ENCODE results near the gene PTPRM. TPM values are rescaled to one million over a fixed set of nuclear protein-coding genes. Genes with fewer than 3 reads are reported as not detected.
A peak's percentile ranks its signal among the peaks of the same experiment; 100 is the strongest.

The PTPRM gene
- total and polyA plus RNA-seq, 2 of the 4 experiments (the other 2 are of a cell fraction): 28.3 to 51.2 TPM

DNA sequence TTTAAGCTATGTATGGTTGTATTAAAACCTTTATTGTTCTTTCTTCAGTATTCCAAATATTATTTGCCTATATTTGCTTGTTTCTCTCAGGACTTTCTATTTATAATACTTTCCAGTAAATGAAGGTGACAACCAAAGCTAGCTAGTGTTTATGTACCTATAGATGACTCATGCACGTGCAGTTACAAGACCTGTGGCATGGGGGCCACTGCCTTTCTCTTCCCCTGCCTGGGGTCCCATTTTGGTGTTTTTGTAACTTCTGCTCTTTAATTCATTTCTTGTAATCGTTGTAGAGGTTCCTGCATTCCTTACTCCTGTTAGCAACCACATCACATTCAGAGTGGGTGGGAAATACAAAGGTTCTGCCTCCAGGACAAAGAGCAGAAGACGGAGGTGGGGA is 364.6 kb downstream of the PTPRM start:
- no peak overlapping the region for H2BK15ac ChIP-seq (ENCODE audit: low read depth, low read length)
- no TSS peak for BruUV-seq (replicated peaks)
- no peak overlapping the region for H4K91ac ChIP-seq (ENCODE audit: insufficient read depth, low read depth, low read length)
- H4K8ac ChIP-seq (ENCODE audit: low read depth in 2 of 2, low read length in 2 of 2): no peak overlapping the region
- H3K27ac ChIP-seq (ENCODE audit: insufficient read depth, low read length): no peak overlapping the region
- POLR2A ChIA-PET (ENCODE audit: unreplicated experiment): no interaction called here
- in situ Hi-C loops (cut with MboI; ENCODE audit: low sequenced_read_pairs): no loop called here
- no peak overlapping the region for H3K18ac ChIP-seq (ENCODE audit: low read depth, low read length)
- H4K20me1 ChIP-seq (ENCODE audit: insufficient read depth, low read length): no peaks in the 10 kb centered on the region
- no peak overlapping the region for H2BK20ac ChIP-seq (ENCODE audit: low read depth, low read length)
- H3K56ac ChIP-seq (ENCODE audit: extremely low read depth, insufficient read depth, low read length): no peak overlapping the region
- no peaks in the 10 kb centered on the region for H3K9me3 ChIP-seq (ENCODE audit: control insufficient read depth, insufficient read depth, low read length)
- CTCF ChIA-PET: no interaction called here
- H3K9ac ChIP-seq (ENCODE audit: low read depth, low read length): no peak overlapping the region
- H3K9me1 ChIP-seq (ENCODE audit: insufficient read depth, low read length): peaks cover 6% of the 10 kb centered on the region
- no peak overlapping the region for H3K4me3 ChIP-seq (ENCODE audit: insufficient read depth, low read depth, low read length)
- no peak overlapping the region for H2BK5ac ChIP-seq (ENCODE audit: low read depth, low read length, poor library complexity, severe bottlenecking)
- no peak overlapping the region for H3K23ac ChIP-seq (ENCODE audit: low read depth, low read length)
- H3K27me3 ChIP-seq (ENCODE audit: control insufficient read depth, insufficient read depth, low read length): no peaks in the 10 kb centered on the region
- H4K5ac ChIP-seq (ENCODE audit: low read depth, low read length): no peak overlapping the region
- H2BK120ac ChIP-seq (ENCODE audit: low read depth, low read length): no peak overlapping the region
- H3K4me2 ChIP-seq (ENCODE audit: low read depth, low read length): no peak overlapping the region
- no peak overlapping the region for H2AK5ac ChIP-seq (ENCODE audit: low read depth, low read length)
- peaks cover 3% of the 10 kb centered on the region for H3K36me3 ChIP-seq (ENCODE audit: control insufficient read depth, insufficient read depth, low read length)
- dilution Hi-C loops (cut with HindIII; ENCODE audit: low sequenced_read_pairs, unreplicated experiment): no loop called here
- intact Hi-C loops (cut with micrococcal nuclease): no loop called here
- ATAC-seq (ENCODE audit: low read depth) (no peak), DNase-seq (no peak)
- no peaks in the 10 kb centered on the region; a peak in 1 of 4 replicates for H3K79me1 ChIP-seq (ENCODE audit: low read depth in 1 of 2, low read length in 2 of 2)
- H2AK9ac ChIP-seq (replicated peaks; ENCODE audit: low read depth, low read length, poor library complexity): no peak overlapping the region
- peaks cover 2% of the 10 kb centered on the region for H3K4me1 ChIP-seq (ENCODE audit: control insufficient read depth, insufficient read depth, low read length)
- TF ChIP-seq SMC3 (IDR thresholded peaks at IDR 0.05; ENCODE audit: low read depth, low read length) (no peak), RFX5 (IDR thresholded peaks at IDR 0.05; ENCODE audit: low read depth, low read length) (no peak), NFE2L2 (IDR thresholded peaks at IDR 0.05; ENCODE audit: low read depth, low read length) (no peak), BHLHE40 (IDR thresholded peaks at IDR 0.05; ENCODE audit: low read depth, low read length) (no peak), CEBPB (IDR thresholded peaks at IDR 0.05; ENCODE audit: low read depth, low read length) (no peak), POLR2A (IDR thresholded peaks at IDR 0.05; ENCODE audit: low read depth, low read length) (no peak), MAZ (IDR thresholded peaks at IDR 0.05; ENCODE audit: borderline replicate concordance, low read depth, low read length) (no peak), RAD21 (IDR thresholded peaks at IDR 0.05; ENCODE audit: low read length) (no peak), RCOR1 (IDR thresholded peaks at IDR 0.05; ENCODE audit: insufficient replicate concordance, low read length) (no peak), MAFK (IDR thresholded peaks at IDR 0.05; ENCODE audit: low read depth, low read length) (no peak), FOS (IDR thresholded peaks at IDR 0.05; ENCODE audit: low read depth, low read length) (no peak), MXI1 (IDR thresholded peaks at IDR 0.05; ENCODE audit: borderline replicate concordance, low read depth, low read length) (no peak), CHD1 (IDR thresholded peaks at IDR 0.05; ENCODE audit: low read depth, low read length) (no peak)
- TF ChIP-seq, protein P1, sequence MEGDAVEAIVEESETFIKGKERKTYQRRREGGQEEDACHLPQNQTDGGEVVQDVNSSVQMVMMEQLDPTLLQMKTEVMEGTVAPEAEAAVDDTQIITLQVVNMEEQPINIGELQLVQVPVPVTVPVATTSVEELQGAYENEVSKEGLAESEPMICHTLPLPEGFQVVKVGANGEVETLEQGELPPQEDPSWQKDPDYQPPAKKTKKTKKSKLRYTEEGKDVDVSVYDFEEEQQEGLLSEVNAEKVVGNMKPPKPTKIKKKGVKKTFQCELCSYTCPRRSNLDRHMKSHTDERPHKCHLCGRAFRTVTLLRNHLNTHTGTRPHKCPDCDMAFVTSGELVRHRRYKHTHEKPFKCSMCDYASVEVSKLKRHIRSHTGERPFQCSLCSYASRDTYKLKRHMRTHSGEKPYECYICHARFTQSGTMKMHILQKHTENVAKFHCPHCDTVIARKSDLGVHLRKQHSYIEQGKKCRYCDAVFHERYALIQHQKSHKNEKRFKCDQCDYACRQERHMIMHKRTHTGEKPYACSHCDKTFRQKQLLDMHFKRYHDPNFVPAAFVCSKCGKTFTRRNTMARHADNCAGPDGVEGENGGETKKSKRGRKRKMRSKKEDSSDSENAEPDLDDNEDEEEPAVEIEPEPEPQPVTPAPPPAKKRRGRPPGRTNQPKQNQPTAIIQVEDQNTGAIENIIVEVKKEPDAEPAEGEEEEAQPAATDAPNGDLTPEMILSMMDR (conservative IDR thresholded peaks at IDR 0.05; ENCODE audit: low read depth, low read length): no peak
- TF ChIP-seq, protein P2, sequence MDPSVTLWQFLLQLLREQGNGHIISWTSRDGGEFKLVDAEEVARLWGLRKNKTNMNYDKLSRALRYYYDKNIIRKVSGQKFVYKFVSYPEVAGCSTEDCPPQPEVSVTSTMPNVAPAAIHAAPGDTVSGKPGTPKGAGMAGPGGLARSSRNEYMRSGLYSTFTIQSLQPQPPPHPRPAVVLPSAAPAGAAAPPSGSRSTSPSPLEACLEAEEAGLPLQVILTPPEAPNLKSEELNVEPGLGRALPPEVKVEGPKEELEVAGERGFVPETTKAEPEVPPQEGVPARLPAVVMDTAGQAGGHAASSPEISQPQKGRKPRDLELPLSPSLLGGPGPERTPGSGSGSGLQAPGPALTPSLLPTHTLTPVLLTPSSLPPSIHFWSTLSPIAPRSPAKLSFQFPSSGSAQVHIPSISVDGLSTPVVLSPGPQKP (IDR thresholded peaks at IDR 0.05; ENCODE audit: borderline replicate concordance, low read depth, low read length): no peak
- TF ChIP-seq, protein P3, sequence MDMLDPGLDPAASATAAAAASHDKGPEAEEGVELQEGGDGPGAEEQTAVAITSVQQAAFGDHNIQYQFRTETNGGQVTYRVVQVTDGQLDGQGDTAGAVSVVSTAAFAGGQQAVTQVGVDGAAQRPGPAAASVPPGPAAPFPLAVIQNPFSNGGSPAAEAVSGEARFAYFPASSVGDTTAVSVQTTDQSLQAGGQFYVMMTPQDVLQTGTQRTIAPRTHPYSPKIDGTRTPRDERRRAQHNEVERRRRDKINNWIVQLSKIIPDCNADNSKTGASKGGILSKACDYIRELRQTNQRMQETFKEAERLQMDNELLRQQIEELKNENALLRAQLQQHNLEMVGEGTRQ (IDR thresholded peaks at IDR 0.05; ENCODE audit: low read depth, low read length): no peak
- no CpG with 5 or more reads among the region's 3 CpGs for WGBS, 2 experiments (ENCODE audit: extremely low coverage in 2 of 2, insufficient read length in 1 of 2)
- H3K4ac ChIP-seq (ENCODE audit: low read depth, low read length): no peak overlapping the region
- H2AFZ ChIP-seq (replicated peaks; ENCODE audit: low read length, poor library complexity): no peak overlapping the region
- 0 out of 2 replicates have a peak overlapping the region, but pooled peaks have one; percentile 3 for H3K14ac ChIP-seq (replicated peaks; ENCODE audit: low read depth, low read length)
